Measurements from ENCODE around the gene SCD5.

The SCD5 gene

GRCh38 chr4:82584931-82585330, 213.7 kb downstream of the SCD5 start:
- no peak for DNase-seq

DNA sequence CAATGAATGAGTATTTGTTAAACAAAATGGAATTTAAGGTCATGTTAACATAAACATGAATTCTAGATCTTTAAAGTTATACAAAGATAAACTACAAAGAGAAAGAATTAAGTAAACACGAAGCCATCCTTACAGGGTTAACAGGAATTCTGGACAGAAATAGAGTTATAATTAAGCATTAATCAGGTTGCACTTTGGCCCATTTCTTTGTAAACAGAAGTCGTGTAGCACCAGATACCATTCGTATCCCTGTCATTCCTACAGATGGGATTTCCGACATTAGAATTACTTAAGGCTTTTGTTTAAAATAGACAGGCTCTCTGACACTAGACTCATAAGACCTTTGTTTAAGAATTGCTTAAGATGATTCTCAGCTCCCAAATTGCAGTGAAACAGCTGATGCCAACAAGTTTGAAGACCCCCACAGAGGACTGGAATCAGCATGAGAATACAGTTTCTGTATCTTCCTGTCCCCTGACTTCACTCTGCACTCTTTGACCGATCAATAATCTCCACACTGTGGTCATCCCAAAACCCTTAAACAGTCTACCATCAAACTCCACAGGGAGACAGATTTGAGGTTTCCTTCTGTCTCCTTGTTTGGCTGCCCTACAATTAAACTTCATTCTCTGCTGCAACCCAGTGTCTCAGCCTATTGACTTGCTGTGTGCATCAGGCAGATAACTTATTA, 214.6 kb downstream of the SCD5 start:
- DNase-seq = no peak

- no peak for DNase-seq
Measured at GRCh38 chr4:82579932-82580331, 218.7 kb downstream of the SCD5 start.

All from activated CD4-positive, alpha-beta T cell treated with anti-CD3 and anti-CD28 coated beads, Interleukin-10, Interleukin-2, amounts not matched to agents 100 ng/mL and 50 ng/mL, durations not matched to agents 16 hours and 8 hours (primary cell).